ENCODE measurements around the gene OPCML. TPM values are rescaled to one million over a fixed set of nuclear protein-coding genes. Genes with fewer than 3 reads are reported as not detected.

OPCML gene
- total RNA-seq, 1 experiment from 2014 or later, result not detected

- no peak for DNase-seq (ENCODE audit: low read depth)
These were observed 351.2 kb downstream of the OPCML start for GRCh38 chr11:133181066-133181465.

GRCh38 chr11:133180201-133180600 lies 352.1 kb downstream of the OPCML start:
- DNase-seq (ENCODE audit: low read depth), result no peak

GRCh38 chr11:133176748-133177147 lies 355.6 kb downstream of the OPCML start:
- DNase-seq (ENCODE audit: low read depth), result no peak

GRCh38 chr11:133175103-133175502 lies 357.2 kb downstream of the OPCML start:
- DNase-seq (ENCODE audit: low read depth), result no peak

GRCh38 chr11:133173810-133174412 lies 358.4 kb downstream of the OPCML start:
- no peak for DNase-seq (ENCODE audit: low read depth)

GRCh38 chr11:133172349-133172748 lies 360.0 kb downstream of the OPCML start:
- DNase-seq (ENCODE audit: low read depth), result no peak

GRCh38 chr11:133171374-133171773 lies 360.9 kb downstream of the OPCML start:
- no peak for DNase-seq (ENCODE audit: low read depth)

- no peak for DNase-seq (ENCODE audit: low read depth)
These were observed 364.3 kb downstream of the OPCML start for GRCh38 chr11:133168016-133168415.

- DNase-seq (ENCODE audit: low read depth), result no peak
These were observed 365.6 kb downstream of the OPCML start for GRCh38 chr11:133166662-133167061.

GRCh38 chr11:133164986-133165385 lies 367.3 kb downstream of the OPCML start:
- no peak for DNase-seq (ENCODE audit: low read depth)

GRCh38 chr11:133163463-133164419 lies 368.6 kb downstream of the OPCML start:
- peak; percentile 3 for DNase-seq (ENCODE audit: low read depth)

- DNase-seq (ENCODE audit: low read depth), result no peak
These were observed 370.1 kb downstream of the OPCML start for GRCh38 chr11:133162227-133162626.

GRCh38 chr11:133160754-133161153 lies 371.5 kb downstream of the OPCML start:
- DNase-seq (ENCODE audit: low read depth), result no peak

GRCh38 chr11:133156986-133157745 lies 375.1 kb downstream of the OPCML start:
- DNase-seq (ENCODE audit: low read depth), result no peak

GRCh38 chr11:133154781-133155180 lies 377.5 kb downstream of the OPCML start:
- DNase-seq (ENCODE audit: low read depth), result no peak

- DNase-seq (ENCODE audit: low read depth), result no peak
These were observed 378.2 kb downstream of the OPCML start for GRCh38 chr11:133154076-133154475.

GRCh38 chr11:133153031-133153430 lies 379.3 kb downstream of the OPCML start:
- no peak for DNase-seq (ENCODE audit: low read depth)

GRCh38 chr11:133149698-133150097 lies 382.6 kb downstream of the OPCML start:
- DNase-seq (ENCODE audit: low read depth), result no peak

GRCh38 chr11:133147625-133148024 lies 384.7 kb downstream of the OPCML start:
- no peak for DNase-seq (ENCODE audit: low read depth)

GRCh38 chr11:133146697-133147306 lies 385.5 kb downstream of the OPCML start:
- DNase-seq (ENCODE audit: low read depth), result no peak

- DNase-seq (ENCODE audit: low read depth), result no peak
These were observed 394.4 kb downstream of the OPCML start for GRCh38 chr11:133137939-133138338.

- DNase-seq (ENCODE audit: low read depth), result no peak
These were observed 395.0 kb downstream of the OPCML start for GRCh38 chr11:133137270-133137669.

All from LHCN-M2 (cell line).